KMS-11 (cell line): ENCODE results near the gene TMEM11.

Source experiments
- H2AFZ ChIP-seq: fragments of 200-600 bp; sonication (generic); 2 replicates; pipeline ENCODE4 v1.6.1; 2016; ENCODE audit warnings: antibody characterized with exemption, mixed run types, low read depth
- H3K27ac ChIP-seq: fragments of 200-600 bp; sonication (generic); 2 replicates; pipeline ENCODE4 v1.6.1; 2016; ENCODE audit warnings: mild to moderate bottlenecking, mixed run types
- H3K27me3 ChIP-seq: fragments of 200-600 bp; sonication (generic); 2 replicates; pipeline ENCODE4 v1.6.1; 2017; ENCODE audit warnings: mild to moderate bottlenecking, low read depth, mixed run types, moderate library complexity; ENCODE audit not compliant: insufficient read depth
- H3K36me3 ChIP-seq: fragments of 200-600 bp; sonication (generic); 2 replicates; pipeline ENCODE4 v1.6.1; 2017; ENCODE audit warnings: mild to moderate bottlenecking, mixed run types; ENCODE audit not compliant: insufficient read depth
- H3K4me1 ChIP-seq: fragments of 200-600 bp; sonication (generic); 2 replicates; pipeline ENCODE4 v1.6.1; 2016; ENCODE audit warnings: mild to moderate bottlenecking, low read depth, mixed run types; ENCODE audit not compliant: poor library complexity, severe bottlenecking
- H3K4me2 ChIP-seq: fragments of 200-600 bp; sonication (generic); 2 replicates; pipeline ENCODE4 v1.7.0; 2016; ENCODE audit warnings: mild to moderate bottlenecking, mixed run types
- H3K4me3 ChIP-seq: fragments of 200-600 bp; sonication (generic); IDR thresholded peaks from 2 replicates; pipeline ENCODE4 v1.6.1; 2017; ENCODE audit warnings: low read depth, low read length, mixed read lengths; ENCODE audit not compliant: insufficient read depth
- H3K79me2 ChIP-seq: fragments of 200-600 bp; sonication (generic); 2 replicates; pipeline ENCODE4 v1.6.1; 2016; ENCODE audit warnings: low read depth, mixed run types; ENCODE audit not compliant: insufficient read depth
- H3K9ac ChIP-seq: fragments of 200-600 bp; sonication (generic); 2 replicates; pipeline ENCODE4 v1.6.1; 2016; ENCODE audit warnings: mild to moderate bottlenecking, mixed run types
- H4K20me1 ChIP-seq: fragments of 200-600 bp; sonication (generic); 2 replicates; pipeline ENCODE4 v1.6.1; 2016; ENCODE audit warnings: mild to moderate bottlenecking, mixed run types; ENCODE audit not compliant: insufficient read depth
- CTCF ChIP-seq: fragments of 200-600 bp; sonication (generic); conservative IDR thresholded peaks from 2 replicates; pipeline ENCODE4 v1.6.1; 2017; ENCODE audit warnings: low read depth, mild to moderate bottlenecking, antibody characterized with exemption, low read length, moderate library complexity, mixed read lengths

The TMEM11 gene

GRCh38 chr17:21199856-21200255, 14.1 kb downstream of the TMEM11 start:
- Histone ChIP-seq H3K79me2 (peaks cover 31% of the 10 kb centered on the region), H3K4me1 (no peaks in the 10 kb centered on the region), H3K4me3 (no peak overlapping the region), H3K27me3 (no peaks in the 10 kb centered on the region), H4K20me1 (no peaks in the 10 kb centered on the region), H2AFZ (no peak overlapping the region), H3K9ac (no peak overlapping the region), H3K36me3 (no peaks in the 10 kb centered on the region), H3K27ac (no peak overlapping the region), H3K4me2 (no peak overlapping the region)
- no peak for TF ChIP-seq CTCF

DNA sequence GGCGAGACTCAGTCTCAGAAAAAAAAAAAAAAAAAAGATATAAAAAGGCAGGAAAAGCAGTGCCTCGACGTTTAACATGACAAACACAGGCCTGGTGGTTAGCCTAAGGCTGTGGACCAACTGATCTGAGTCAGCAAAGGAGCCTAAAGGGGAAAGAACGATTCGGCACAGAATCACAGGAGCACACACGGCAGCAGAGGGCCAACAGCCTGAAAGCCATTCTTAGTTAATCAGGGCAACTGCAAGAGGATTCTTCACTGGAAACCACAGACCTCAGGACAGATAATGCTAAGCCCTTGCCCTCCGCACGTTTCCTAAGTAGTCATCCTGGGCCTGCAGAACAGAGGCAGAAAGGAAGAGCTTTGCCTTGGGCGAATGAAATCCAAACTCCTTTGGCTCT, 14.7 kb downstream of the TMEM11 start:
- H3K36me3 ChIP-seq: no peaks in the 10 kb centered on the region
- no peak overlapping the region for H3K4me2 ChIP-seq
- H3K27me3 ChIP-seq: no peaks in the 10 kb centered on the region
- peaks cover 26% of the 10 kb centered on the region for H3K79me2 ChIP-seq
- no peak overlapping the region for H3K27ac ChIP-seq
- no peak overlapping the region for H2AFZ ChIP-seq
- H3K4me1 ChIP-seq: no peaks in the 10 kb centered on the region
- TF ChIP-seq CTCF: no peak
- H4K20me1 ChIP-seq: no peaks in the 10 kb centered on the region
- H3K4me3 ChIP-seq: no peak overlapping the region
- H3K9ac ChIP-seq: no peak overlapping the region

DNA sequence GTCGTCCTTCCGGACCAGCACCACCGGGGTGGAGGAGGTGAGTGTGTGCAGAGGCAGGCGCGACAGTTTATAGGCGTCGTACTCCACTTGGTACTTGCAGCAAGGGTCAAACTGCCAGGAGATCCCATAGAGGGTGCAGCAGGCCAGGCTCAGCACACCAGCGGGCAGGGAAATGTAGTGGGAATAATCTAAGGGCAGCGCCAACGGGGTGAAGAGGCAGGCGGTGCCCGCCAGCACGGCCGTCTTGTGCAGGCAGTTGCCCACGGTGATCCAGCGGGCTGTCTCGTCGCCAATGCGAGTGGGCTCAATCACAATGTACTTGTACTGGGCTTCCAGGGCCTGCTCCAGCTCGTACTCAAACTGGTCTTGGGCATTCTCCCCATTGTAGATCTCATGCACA, 15.6 kb downstream of the TMEM11 start:
- no peak for TF ChIP-seq CTCF
- Histone ChIP-seq H3K4me1 (peaks cover 9% of the 10 kb centered on the region), H3K27me3 (no peaks in the 10 kb centered on the region), H3K79me2 (peaks cover 22% of the 10 kb centered on the region), H3K36me3 (no peaks in the 10 kb centered on the region), H3K9ac (no peak overlapping the region), H3K4me2 (no peak overlapping the region), H2AFZ (no peak overlapping the region), H4K20me1 (no peaks in the 10 kb centered on the region), H3K4me3 (no peak overlapping the region), H3K27ac (no peak overlapping the region)

DNA sequence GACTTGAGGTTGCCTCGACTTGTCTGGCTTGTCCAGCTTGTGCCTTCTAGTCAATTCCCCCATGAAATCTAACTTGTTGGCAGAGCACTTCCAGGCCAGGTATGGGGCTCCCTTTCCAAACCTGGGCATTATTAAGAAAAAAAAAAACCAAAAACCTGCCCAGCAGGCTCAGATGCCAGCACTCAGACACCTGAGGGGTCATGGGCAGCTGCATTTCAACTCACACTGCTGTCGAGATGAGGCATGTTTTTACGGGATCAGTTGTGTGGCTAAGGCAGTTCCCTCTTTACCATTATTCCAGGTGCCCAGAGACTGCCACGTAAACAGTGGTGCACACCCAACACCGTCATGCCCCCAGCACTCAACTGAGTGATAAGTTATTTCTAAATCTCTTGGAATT, 17.8 kb downstream of the TMEM11 start:
- peaks cover 27% of the 10 kb centered on the region for H3K4me1 ChIP-seq
- peaks cover 3% of the 10 kb centered on the region; the same call in 1 of the 2 replicates for H3K79me2 ChIP-seq
- no peak overlapping the region for H3K4me3 ChIP-seq
- no peak overlapping the region for H3K9ac ChIP-seq
- no peaks in the 10 kb centered on the region for H3K36me3 ChIP-seq
- no peaks in the 10 kb centered on the region for H3K27me3 ChIP-seq
- H4K20me1 ChIP-seq: no peaks in the 10 kb centered on the region
- no peak overlapping the region for H3K4me2 ChIP-seq
- no peak overlapping the region for H3K27ac ChIP-seq
- TF ChIP-seq CTCF: no peak
- no peak overlapping the region for H2AFZ ChIP-seq

- H3K4me2 ChIP-seq: no peak overlapping the region
- H3K4me3 ChIP-seq: no peak overlapping the region
- peaks cover 27% of the 10 kb centered on the region for H3K4me1 ChIP-seq
- no peak overlapping the region for H3K9ac ChIP-seq
- no peaks in the 10 kb centered on the region for H3K36me3 ChIP-seq
- H4K20me1 ChIP-seq: no peaks in the 10 kb centered on the region
- H3K27me3 ChIP-seq: no peaks in the 10 kb centered on the region
- TF ChIP-seq CTCF: no peak
- no peak overlapping the region for H3K27ac ChIP-seq
- no peaks in the 10 kb centered on the region; the same call in 1 of the 2 replicates for H3K79me2 ChIP-seq
- no peak overlapping the region for H2AFZ ChIP-seq
These were observed 19.3 kb downstream of the TMEM11 start for GRCh38 chr17:21194703-21195102.
